Activated CD4-positive, CD25-positive, alpha-beta regulatory T cell treated with anti-CD3 and anti-CD28 coated beads, Interleukin-2, amount 50 U/mL, for 72 hours (primary cell): Measurements from ENCODE around the gene ACP4.

Experiments
- DNase-seq: peaks from one replicate; pipeline ENCODE4 v3.0.0; 2021

Gene ACP4

GRCh38 chr19:50826492-50827240, 36.5 kb downstream of the ACP4 start:
- DNase-seq = no peak

GRCh38 chr19:50827476-50827875, 37.3 kb downstream of the ACP4 start:
- no peak for DNase-seq

GRCh38 chr19:50829801-50830200, 39.6 kb downstream of the ACP4 start:
- no peak for DNase-seq

- DNase-seq = no peak
Observed at GRCh38 chr19:50830266-50831025, 40.2 kb downstream of the ACP4 start.

- DNase-seq = no peak
Observed at GRCh38 chr19:50831026-50831396, 40.8 kb downstream of the ACP4 start.

GRCh38 chr19:50832666-50833065, 42.5 kb downstream of the ACP4 start:
- no peak for DNase-seq

- DNase-seq = no peak
Observed at GRCh38 chr19:50833117-50833801, 43.0 kb downstream of the ACP4 start, which contains the start of gene KLK15. KLK15 (minus strand) TSS chr19:50833574; CDS start chr19:50831492, 2,082 bp downstream.

GRCh38 chr19:50833802-50834167, 43.6 kb downstream of the ACP4 start:
- DNase-seq = no peak

GRCh38 chr19:50835103-50835784, 45.0 kb downstream of the ACP4 start:
- no peak for DNase-seq

- peak; percentile 78 for DNase-seq
Observed at GRCh38 chr19:50835785-50836542, 45.7 kb downstream of the ACP4 start.

- no peak for DNase-seq
Observed at GRCh38 chr19:50836543-50837195, 46.5 kb downstream of the ACP4 start.

- no peak for DNase-seq
Observed at GRCh38 chr19:50837300-50837699, 47.1 kb downstream of the ACP4 start.

GRCh38 chr19:50838239-50838638, 48.0 kb downstream of the ACP4 start:
- no peak for DNase-seq

GRCh38 chr19:50839712-50840655, 49.8 kb downstream of the ACP4 start:
- no peak for DNase-seq

GRCh38 chr19:50842130-50842529, 51.9 kb downstream of the ACP4 start:
- DNase-seq = no peak

GRCh38 chr19:50843205-50843604, 53.0 kb downstream of the ACP4 start:
- DNase-seq = no peak

- DNase-seq = no peak
Observed at GRCh38 chr19:50843701-50844221, 53.5 kb downstream of the ACP4 start.

GRCh38 chr19:50844296-50844935, 54.2 kb downstream of the ACP4 start:
- no peak for DNase-seq
